GM23338 (cell line): ENCODE results near the gene ZNF580. TPM values are rescaled to one million over a fixed set of nuclear protein-coding genes. Genes with fewer than 3 reads are reported as not detected.
A peak's percentile ranks its signal among the peaks of the same experiment; 100 is the strongest.

Experiments
- ATAC-seq: fragments of 200-7000 bp; cut with Tn5 transposase; 3 replicates; pipeline ENCODE4 v1.9.1; 2020
- DNase-seq: peaks from one replicate; pipeline ENCODE4 v3.0.0-alpha.2; 2015; ENCODE audit warnings: low spot score
- H2AFZ ChIP-seq: fragments of 200-600 bp; sonication (generic); 2 replicates; pipeline ENCODE4 v1.8.0; 2016; ENCODE audit warnings: antibody characterized with exemption, mild to moderate bottlenecking, moderate library complexity
- H3F3A ChIP-seq: fragments of 200-600 bp; sonication (generic); replicated peaks from 2 replicates; pipeline ENCODE4 v1.8.0; 2017; ENCODE audit warnings: antibody characterized with exemption, mixed run types, low read depth
- H3K27ac ChIP-seq: fragments of 200-600 bp; sonication (generic); 2 replicates; pipeline ENCODE4 v1.6.1; 2016; ENCODE audit warnings: low read depth
- H3K27me3 ChIP-seq: fragments of 200-600 bp; sonication (generic); 2 replicates; pipeline ENCODE4 v1.8.0; 2016; ENCODE audit warnings: mild to moderate bottlenecking, mixed run types, moderate library complexity; ENCODE audit not compliant: insufficient read depth
- H3K36me3 ChIP-seq: fragments of 200-600 bp; sonication (generic); 2 replicates; pipeline ENCODE4 v1.8.0; 2016; ENCODE audit warnings: mild to moderate bottlenecking; ENCODE audit not compliant: insufficient read depth
- H3K4me1 ChIP-seq: fragments of 200-600 bp; sonication (generic); 2 replicates; pipeline ENCODE4 v1.8.0; 2016; ENCODE audit warnings: mild to moderate bottlenecking, moderate library complexity; ENCODE audit not compliant: insufficient read depth
- H3K4me2 ChIP-seq: fragments of 200-600 bp; sonication (generic); 2 replicates; pipeline ENCODE4 v1.7.1; 2017; ENCODE audit warnings: mixed run types
- H3K4me3 ChIP-seq: fragments of 200-600 bp; sonication (generic); 2 replicates; pipeline ENCODE4 v1.6.1; 2016; ENCODE audit warnings: mixed run types
- H3K79me2 ChIP-seq: fragments of 200-600 bp; sonication (generic); replicated peaks from 2 replicates; pipeline ENCODE4 v1.8.0; 2017; ENCODE audit warnings: mild to moderate bottlenecking; ENCODE audit not compliant: insufficient read depth
- H3K9me2 ChIP-seq: fragments of 200-600 bp; sonication (generic); 2 replicates; pipeline ENCODE4 v1.8.0; 2017; ENCODE audit not compliant: insufficient read depth
- H4K20me1 ChIP-seq: fragments of 200-600 bp; sonication (generic); replicated peaks from 2 replicates; pipeline ENCODE4 v1.8.0; 2017; ENCODE audit warnings: mild to moderate bottlenecking; ENCODE audit not compliant: insufficient read depth
- H3K27ac Mint-ChIP-seq: 2 replicates; pipeline ENCODE4 v1.8.0; 2020; ENCODE audit warnings: inconsistent platforms, mild to moderate bottlenecking, moderate library complexity, mixed read lengths
- H3K27me3 Mint-ChIP-seq: 3 replicates; pipeline ENCODE4 v1.8.0; 2022; ENCODE audit warnings: low read depth, mild to moderate bottlenecking, moderate library complexity, mixed read lengths, inconsistent platforms; ENCODE audit not compliant: insufficient read depth, poor library complexity
- H3K36me3 Mint-ChIP-seq: 3 replicates; pipeline ENCODE4 v1.8.0; 2021; ENCODE audit warnings: low read depth, mild to moderate bottlenecking, inconsistent platforms, moderate library complexity, mixed read lengths
- H3K4me1 Mint-ChIP-seq: 3 replicates; pipeline ENCODE4 v1.8.0; 2020; ENCODE audit warnings: mild to moderate bottlenecking, inconsistent platforms, mixed read lengths
- H3K4me3 Mint-ChIP-seq: 3 replicates; pipeline ENCODE4 v1.8.0; 2021; ENCODE audit warnings: moderate library complexity, mild to moderate bottlenecking, inconsistent platforms, mixed read lengths
- H3K9me3 Mint-ChIP-seq: 3 replicates; pipeline ENCODE4 v1.8.0; 2020; ENCODE audit warnings: moderate library complexity, mild to moderate bottlenecking, inconsistent platforms, mixed read lengths
- CREB1 ChIP-seq: fragments of 250-450 bp; sonication (Bioruptor Pico); IDR thresholded peaks from 2 replicates; pipeline ENCODE4 v1.5.0; 2020; ENCODE audit warnings: low read depth, mild to moderate bottlenecking, moderate library complexity
- EZH2 ChIP-seq: fragments of 200-600 bp; sonication (generic); IDR thresholded peaks from one replicate; pipeline ENCODE4 v1.8.0; 2017; ENCODE audit warnings: antibody characterized with exemption, mild to moderate bottlenecking, low read depth; ENCODE audit not compliant: unreplicated experiment
- EZH2phosphoT487 ChIP-seq: fragments of 200-600 bp; sonication (generic); IDR thresholded peaks from one replicate; pipeline ENCODE4 v1.8.1; 2018; ENCODE audit warnings: antibody characterized with exemption; ENCODE audit not compliant: unreplicated experiment
- JUNB ChIP-seq: IDR thresholded peaks from one replicate; pipeline ENCODE4 v1.6.1; 2016; ENCODE audit warnings: antibody characterized with exemption; ENCODE audit not compliant: unreplicated experiment
- NANOG ChIP-seq: IDR thresholded peaks from 2 replicates; pipeline ENCODE4 v1.6.1; 2016; ENCODE audit warnings: antibody characterized with exemption, borderline replicate concordance
- POLR2AphosphoS5 ChIP-seq: IDR thresholded peaks from 2 replicates; pipeline ENCODE4 v1.6.1; 2016; ENCODE audit warnings: antibody characterized with exemption, low read depth
- STAT1 ChIP-seq: IDR thresholded peaks from one replicate; pipeline ENCODE4 v1.6.1; 2016; ENCODE audit warnings: antibody characterized with exemption; ENCODE audit not compliant: unreplicated experiment
- ZNF114 ChIP-seq: fragments of 250-450 bp; sonication (Bioruptor Pico); IDR thresholded peaks from 2 replicates; pipeline ENCODE4 v1.5.0; 2020; ENCODE audit warnings: mild to moderate bottlenecking, moderate library complexity
- ZNF331 ChIP-seq: fragments of 250-450 bp; sonication (Bioruptor Pico); IDR thresholded peaks from 2 replicates; pipeline ENCODE4 v1.5.0; 2020; ENCODE audit warnings: low read depth, mild to moderate bottlenecking, moderate library complexity
- polyA plus RNA-seq: library from polyadenylated mRNA; unstranded; fragments of >200 nt; fragmentation: Nextera tagmentation; extraction: Ambion mirVana; gene quantifications from 2 replicates; pipeline ENCODE4 v1.2.1, GENCODE V29; 2016
- total RNA-seq: library from RNA; depleted of rRNA; stranded (reverse); fragments of >200 nt; shearing (Covaris generic); gene quantifications from 2 replicates; pipeline ENCODE4 v1.2.3, GENCODE V29; 2014
- TF ChIP-seq, protein P1 (sequence below): IDR thresholded peaks from 2 replicates; pipeline ENCODE4 v1.6.1; 2016; ENCODE audit warnings: antibody characterized with exemption
- TF ChIP-seq, protein P2 (sequence below): fragments of 250-450 bp; sonication (Bioruptor Pico); IDR thresholded peaks from 2 replicates; pipeline ENCODE4 v1.5.0; 2020; ENCODE audit warnings: mild to moderate bottlenecking, moderate library complexity
- TF ChIP-seq, protein P3 (sequence below), 2 experiments: fragments of 200-600 bp in 1 of 2; sonication (generic) in 1 of 2; conservative IDR thresholded peaks; 2 replicates each; pipeline versions ENCODE4 v1.5.1 to v1.6.1; 2016 to 2017; ENCODE audit warnings: antibody characterized with exemption in 2 of 2, low read depth in 2 of 2, mild to moderate bottlenecking in 2 of 2, moderate library complexity in 1 of 2
- TF ChIP-seq, protein P4 (sequence below): IDR thresholded peaks from one replicate; pipeline ENCODE4 v1.6.1; 2018; ENCODE audit warnings: antibody characterized with exemption; ENCODE audit not compliant: unreplicated experiment

The ZNF580 gene
- total and polyA plus RNA-seq, 2 experiments from 2014 or later = 18.7 to 23.6 TPM

DNA sequence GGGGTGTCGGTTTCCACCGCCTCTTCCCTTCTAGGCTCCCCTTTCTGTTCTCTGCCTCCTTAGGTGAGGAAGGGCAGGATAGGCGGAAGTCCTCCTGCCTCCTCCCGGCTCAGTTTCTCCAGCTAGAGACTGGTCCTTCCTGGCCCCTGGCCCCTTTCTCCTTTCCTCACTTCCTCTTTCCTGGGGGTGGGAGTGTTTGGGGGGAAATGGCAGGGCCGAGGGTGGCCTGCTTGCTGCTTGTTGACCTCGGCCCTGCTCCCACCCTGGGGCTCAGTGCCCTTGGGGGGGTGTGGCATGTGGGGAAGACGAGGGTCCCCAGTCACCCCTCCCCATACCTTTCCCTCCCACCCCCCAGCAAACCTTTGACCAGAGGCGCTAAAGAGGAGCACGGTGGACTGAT lies 19.0 kb downstream of the ZNF580 start:
- no peaks in the 10 kb centered on the region; the same call in 1 of the 3 replicates for H3K9me3 Mint-ChIP-seq
- H3K4me3 ChIP-seq = no peak overlapping the region

More for the DNA sequence above, 19.0 kb downstream of the ZNF580 start:
- peak overlapping the region; percentile 35; the same call in 1 of the 3 replicates for H3K4me3 Mint-ChIP-seq
- Histone ChIP-seq H2AFZ (no peak overlapping the region), H3K4me2 (no peak overlapping the region), H3K27ac (no peak overlapping the region), H4K20me1 (peaks cover 62% of the 10 kb centered on the region), H3K36me3 (peaks cover 28% of the 10 kb centered on the region), H3K9me2 (no peaks in the 10 kb centered on the region), H3F3A (peaks cover 22% of the 10 kb centered on the region), H3K4me1 (peaks cover 27% of the 10 kb centered on the region), H3K79me2 (peaks cover 94% of the 10 kb centered on the region), H3K27me3 (no peaks in the 10 kb centered on the region)
- peaks cover 36% of the 10 kb centered on the region for H3K4me1 Mint-ChIP-seq
- TF ChIP-seq, protein P1, sequence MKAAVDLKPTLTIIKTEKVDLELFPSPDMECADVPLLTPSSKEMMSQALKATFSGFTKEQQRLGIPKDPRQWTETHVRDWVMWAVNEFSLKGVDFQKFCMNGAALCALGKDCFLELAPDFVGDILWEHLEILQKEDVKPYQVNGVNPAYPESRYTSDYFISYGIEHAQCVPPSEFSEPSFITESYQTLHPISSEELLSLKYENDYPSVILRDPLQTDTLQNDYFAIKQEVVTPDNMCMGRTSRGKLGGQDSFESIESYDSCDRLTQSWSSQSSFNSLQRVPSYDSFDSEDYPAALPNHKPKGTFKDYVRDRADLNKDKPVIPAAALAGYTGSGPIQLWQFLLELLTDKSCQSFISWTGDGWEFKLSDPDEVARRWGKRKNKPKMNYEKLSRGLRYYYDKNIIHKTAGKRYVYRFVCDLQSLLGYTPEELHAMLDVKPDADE = no peak
- TF ChIP-seq, protein P2, sequence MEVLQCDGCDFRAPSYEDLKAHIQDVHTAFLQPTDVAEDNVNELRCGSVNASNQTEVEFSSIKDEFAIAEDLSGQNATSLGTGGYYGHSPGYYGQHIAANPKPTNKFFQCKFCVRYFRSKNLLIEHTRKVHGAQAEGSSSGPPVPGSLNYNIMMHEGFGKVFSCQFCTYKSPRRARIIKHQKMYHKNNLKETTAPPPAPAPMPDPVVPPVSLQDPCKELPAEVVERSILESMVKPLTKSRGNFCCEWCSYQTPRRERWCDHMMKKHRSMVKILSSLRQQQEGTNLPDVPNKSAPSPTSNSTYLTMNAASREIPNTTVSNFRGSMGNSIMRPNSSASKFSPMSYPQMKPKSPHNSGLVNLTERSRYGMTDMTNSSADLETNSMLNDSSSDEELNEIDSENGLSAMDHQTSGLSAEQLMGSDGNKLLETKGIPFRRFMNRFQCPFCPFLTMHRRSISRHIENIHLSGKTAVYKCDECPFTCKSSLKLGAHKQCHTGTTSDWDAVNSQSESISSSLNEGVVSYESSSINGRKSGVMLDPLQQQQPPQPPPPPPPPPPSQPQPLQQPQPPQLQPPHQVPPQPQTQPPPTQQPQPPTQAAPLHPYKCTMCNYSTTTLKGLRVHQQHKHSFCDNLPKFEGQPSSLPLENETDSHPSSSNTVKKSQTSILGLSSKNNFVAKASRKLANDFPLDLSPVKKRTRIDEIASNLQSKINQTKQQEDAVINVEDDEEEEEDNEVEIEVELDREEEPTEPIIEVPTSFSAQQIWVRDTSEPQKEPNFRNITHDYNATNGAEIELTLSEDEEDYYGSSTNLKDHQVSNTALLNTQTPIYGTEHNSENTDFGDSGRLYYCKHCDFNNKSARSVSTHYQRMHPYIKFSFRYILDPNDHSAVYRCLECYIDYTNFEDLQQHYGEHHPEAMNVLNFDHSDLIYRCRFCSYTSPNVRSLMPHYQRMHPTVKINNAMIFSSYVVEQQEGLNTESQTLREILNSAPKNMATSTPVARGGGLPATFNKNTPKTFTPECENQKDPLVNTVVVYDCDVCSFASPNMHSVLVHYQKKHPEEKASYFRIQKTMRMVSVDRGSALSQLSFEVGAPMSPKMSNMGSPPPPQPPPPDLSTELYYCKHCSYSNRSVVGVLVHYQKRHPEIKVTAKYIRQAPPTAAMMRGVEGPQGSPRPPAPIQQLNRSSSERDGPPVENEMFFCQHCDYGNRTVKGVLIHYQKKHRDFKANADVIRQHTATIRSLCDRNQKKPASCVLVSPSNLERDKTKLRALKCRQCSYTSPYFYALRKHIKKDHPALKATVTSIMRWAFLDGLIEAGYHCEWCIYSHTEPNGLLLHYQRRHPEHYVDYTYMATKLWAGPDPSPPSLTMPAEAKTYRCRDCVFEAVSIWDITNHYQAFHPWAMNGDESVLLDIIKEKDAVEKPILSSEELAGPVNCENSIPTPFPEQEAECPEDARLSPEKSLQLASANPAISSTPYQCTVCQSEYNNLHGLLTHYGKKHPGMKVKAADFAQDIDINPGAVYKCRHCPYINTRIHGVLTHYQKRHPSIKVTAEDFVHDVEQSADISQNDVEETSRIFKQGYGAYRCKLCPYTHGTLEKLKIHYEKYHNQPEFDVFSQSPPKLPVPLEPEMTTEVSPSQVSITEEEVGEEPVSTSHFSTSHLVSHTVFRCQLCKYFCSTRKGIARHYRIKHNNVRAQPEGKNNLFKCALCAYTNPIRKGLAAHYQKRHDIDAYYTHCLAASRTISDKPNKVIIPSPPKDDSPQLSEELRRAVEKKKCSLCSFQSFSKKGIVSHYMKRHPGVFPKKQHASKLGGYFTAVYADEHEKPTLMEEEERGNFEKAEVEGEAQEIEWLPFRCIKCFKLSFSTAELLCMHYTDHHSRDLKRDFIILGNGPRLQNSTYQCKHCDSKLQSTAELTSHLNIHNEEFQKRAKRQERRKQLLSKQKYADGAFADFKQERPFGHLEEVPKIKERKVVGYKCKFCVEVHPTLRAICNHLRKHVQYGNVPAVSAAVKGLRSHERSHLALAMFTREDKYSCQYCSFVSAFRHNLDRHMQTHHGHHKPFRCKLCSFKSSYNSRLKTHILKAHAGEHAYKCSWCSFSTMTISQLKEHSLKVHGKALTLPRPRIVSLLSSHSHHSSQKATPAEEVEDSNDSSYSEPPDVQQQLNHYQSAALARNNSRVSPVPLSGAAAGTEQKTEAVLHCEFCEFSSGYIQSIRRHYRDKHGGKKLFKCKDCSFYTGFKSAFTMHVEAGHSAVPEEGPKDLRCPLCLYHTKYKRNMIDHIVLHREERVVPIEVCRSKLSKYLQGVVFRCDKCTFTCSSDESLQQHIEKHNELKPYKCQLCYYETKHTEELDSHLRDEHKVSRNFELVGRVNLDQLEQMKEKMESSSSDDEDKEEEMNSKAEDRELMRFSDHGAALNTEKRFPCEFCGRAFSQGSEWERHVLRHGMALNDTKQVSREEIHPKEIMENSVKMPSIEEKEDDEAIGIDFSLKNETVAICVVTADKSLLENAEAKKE = no peak
- TF ChIP-seq, protein P3, sequence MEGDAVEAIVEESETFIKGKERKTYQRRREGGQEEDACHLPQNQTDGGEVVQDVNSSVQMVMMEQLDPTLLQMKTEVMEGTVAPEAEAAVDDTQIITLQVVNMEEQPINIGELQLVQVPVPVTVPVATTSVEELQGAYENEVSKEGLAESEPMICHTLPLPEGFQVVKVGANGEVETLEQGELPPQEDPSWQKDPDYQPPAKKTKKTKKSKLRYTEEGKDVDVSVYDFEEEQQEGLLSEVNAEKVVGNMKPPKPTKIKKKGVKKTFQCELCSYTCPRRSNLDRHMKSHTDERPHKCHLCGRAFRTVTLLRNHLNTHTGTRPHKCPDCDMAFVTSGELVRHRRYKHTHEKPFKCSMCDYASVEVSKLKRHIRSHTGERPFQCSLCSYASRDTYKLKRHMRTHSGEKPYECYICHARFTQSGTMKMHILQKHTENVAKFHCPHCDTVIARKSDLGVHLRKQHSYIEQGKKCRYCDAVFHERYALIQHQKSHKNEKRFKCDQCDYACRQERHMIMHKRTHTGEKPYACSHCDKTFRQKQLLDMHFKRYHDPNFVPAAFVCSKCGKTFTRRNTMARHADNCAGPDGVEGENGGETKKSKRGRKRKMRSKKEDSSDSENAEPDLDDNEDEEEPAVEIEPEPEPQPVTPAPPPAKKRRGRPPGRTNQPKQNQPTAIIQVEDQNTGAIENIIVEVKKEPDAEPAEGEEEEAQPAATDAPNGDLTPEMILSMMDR (conservative IDR thresholded peaks at IDR 0.05; ENCODE audit: low read depth in 2 of 2) = no peak
- TF ChIP-seq EZH2phosphoT487 = no peak
- no peak for TF ChIP-seq ZNF114 (CRISPR knock-in tag)
- no peak for TF ChIP-seq ZNF331 (CRISPR knock-in tag)
- no peak for TF ChIP-seq STAT1
- TF ChIP-seq POLR2AphosphoS5 = no peak
- no peak for TF ChIP-seq NANOG
- no peak for TF ChIP-seq EZH2
- TF ChIP-seq, protein P4, sequence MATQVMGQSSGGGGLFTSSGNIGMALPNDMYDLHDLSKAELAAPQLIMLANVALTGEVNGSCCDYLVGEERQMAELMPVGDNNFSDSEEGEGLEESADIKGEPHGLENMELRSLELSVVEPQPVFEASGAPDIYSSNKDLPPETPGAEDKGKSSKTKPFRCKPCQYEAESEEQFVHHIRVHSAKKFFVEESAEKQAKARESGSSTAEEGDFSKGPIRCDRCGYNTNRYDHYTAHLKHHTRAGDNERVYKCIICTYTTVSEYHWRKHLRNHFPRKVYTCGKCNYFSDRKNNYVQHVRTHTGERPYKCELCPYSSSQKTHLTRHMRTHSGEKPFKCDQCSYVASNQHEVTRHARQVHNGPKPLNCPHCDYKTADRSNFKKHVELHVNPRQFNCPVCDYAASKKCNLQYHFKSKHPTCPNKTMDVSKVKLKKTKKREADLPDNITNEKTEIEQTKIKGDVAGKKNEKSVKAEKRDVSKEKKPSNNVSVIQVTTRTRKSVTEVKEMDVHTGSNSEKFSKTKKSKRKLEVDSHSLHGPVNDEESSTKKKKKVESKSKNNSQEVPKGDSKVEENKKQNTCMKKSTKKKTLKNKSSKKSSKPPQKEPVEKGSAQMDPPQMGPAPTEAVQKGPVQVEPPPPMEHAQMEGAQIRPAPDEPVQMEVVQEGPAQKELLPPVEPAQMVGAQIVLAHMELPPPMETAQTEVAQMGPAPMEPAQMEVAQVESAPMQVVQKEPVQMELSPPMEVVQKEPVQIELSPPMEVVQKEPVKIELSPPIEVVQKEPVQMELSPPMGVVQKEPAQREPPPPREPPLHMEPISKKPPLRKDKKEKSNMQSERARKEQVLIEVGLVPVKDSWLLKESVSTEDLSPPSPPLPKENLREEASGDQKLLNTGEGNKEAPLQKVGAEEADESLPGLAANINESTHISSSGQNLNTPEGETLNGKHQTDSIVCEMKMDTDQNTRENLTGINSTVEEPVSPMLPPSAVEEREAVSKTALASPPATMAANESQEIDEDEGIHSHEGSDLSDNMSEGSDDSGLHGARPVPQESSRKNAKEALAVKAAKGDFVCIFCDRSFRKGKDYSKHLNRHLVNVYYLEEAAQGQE = no peak
- TF ChIP-seq CREB1 = no peak
- TF ChIP-seq JUNB = no peak
- peaks cover 79% of the 10 kb centered on the region for H3K36me3 Mint-ChIP-seq
- no peak for ATAC-seq
- H3K27me3 Mint-ChIP-seq = peaks cover 16% of the 10 kb centered on the region
- H3K27ac Mint-ChIP-seq = peak overlapping the region; percentile 24; the same call in 1 of the 2 replicates
- no peak for DNase-seq
